Astrocyte of the cerebellum (primary cell): ENCODE results near the gene ANGPT4.

ENCODE experiments used
- DNase-seq: peaks from one replicate; pipeline ENCODE4 v3.0.0-alpha.2; 2011; ENCODE audit warnings: low read depth
- H3K4me3 ChIP-seq: 2 replicates; pipeline ENCODE4 v1.5.1; 2011; ENCODE audit warnings: mild to moderate bottlenecking, low read depth, low read length, moderate library complexity
- in situ Hi-C: cut with HindIII; loops from 2 replicates; pipeline ENCODE4 v1.10.0; 2017; ENCODE audit warnings: low sequenced_read_pairs
- TF ChIP-seq, protein P1 (sequence below): IDR thresholded peaks from 2 replicates; pipeline ENCODE4 v1.5.1; 2012; ENCODE audit warnings: low read length, low read depth, moderate library complexity, mild to moderate bottlenecking; ENCODE audit errors: missing control alignments

Gene ANGPT4

GRCh38 chr20:910870-911770 lies 5.0 kb downstream of the ANGPT4 start:
- in situ Hi-C loops = no loop called here
- H3K4me3 ChIP-seq = no peak overlapping the region
- no peak for DNase-seq
- TF ChIP-seq, protein P1, sequence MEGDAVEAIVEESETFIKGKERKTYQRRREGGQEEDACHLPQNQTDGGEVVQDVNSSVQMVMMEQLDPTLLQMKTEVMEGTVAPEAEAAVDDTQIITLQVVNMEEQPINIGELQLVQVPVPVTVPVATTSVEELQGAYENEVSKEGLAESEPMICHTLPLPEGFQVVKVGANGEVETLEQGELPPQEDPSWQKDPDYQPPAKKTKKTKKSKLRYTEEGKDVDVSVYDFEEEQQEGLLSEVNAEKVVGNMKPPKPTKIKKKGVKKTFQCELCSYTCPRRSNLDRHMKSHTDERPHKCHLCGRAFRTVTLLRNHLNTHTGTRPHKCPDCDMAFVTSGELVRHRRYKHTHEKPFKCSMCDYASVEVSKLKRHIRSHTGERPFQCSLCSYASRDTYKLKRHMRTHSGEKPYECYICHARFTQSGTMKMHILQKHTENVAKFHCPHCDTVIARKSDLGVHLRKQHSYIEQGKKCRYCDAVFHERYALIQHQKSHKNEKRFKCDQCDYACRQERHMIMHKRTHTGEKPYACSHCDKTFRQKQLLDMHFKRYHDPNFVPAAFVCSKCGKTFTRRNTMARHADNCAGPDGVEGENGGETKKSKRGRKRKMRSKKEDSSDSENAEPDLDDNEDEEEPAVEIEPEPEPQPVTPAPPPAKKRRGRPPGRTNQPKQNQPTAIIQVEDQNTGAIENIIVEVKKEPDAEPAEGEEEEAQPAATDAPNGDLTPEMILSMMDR = no peak

- in situ Hi-C loops = no loop called here
- no peak for DNase-seq
- H3K4me3 ChIP-seq = no peak overlapping the region
- TF ChIP-seq, protein P1 = no peak
Measured at GRCh38 chr20:910132-910869, 5.8 kb downstream of the ANGPT4 start.

DNA sequence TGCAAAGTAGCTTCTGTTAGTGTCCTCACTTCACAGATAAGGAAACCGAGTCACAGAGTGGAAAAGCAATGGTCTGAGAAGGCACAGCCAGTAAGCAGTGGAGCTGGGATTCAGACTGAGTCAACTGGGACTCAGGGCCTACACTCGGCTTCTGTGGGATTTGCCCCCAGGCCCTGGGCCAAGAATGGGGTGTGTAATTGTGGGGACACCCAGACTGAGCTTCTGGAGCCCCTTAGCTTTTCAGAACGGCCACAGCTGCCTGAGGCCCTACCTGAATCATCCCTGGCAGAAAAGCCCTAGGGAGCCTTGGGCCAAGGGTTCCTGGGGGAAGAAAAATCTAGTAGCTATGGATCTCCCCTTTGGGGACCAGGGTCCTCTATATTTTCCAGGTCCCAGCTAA lies 6.5 kb downstream of the ANGPT4 start:
- DNase-seq = no peak
- in situ Hi-C loops = no loop called here
- no peak overlapping the region for H3K4me3 ChIP-seq
- TF ChIP-seq, protein P1 = no peak

- no peak for DNase-seq
- TF ChIP-seq, protein P1 = no peak
- in situ Hi-C loops = no loop called here
- no peak overlapping the region for H3K4me3 ChIP-seq
Measured at GRCh38 chr20:906703-907270, 9.3 kb downstream of the ANGPT4 start.

DNA sequence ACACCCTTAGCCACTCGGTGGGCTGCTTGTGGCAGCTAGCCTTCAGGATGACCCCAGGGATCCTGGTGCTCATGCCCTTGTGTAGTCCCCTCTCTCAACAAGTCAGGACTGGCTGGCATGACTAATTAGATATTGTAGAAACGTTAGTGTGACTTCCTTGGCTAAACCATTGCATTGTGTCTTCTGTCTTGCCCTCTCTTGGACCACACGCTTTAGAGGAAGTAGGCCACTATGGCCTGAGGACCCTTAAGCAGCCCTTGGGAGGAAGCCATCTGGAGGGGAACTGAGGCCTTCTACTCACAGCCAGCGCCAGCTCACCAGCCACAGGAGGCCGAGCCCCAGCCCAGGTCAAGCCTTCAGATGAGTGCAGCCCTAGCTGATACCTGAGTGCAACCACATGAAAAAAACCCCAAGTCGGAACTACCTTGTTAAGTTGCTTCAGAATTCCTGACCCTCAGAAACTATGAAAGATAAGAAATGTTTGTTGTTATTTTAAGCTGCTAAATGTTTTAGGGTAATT lies 10.1 kb downstream of the ANGPT4 start:
- TF ChIP-seq, protein P1 = no peak
- H3K4me3 ChIP-seq = no peak overlapping the region
- in situ Hi-C loops = no loop called here
- no peak for DNase-seq

GRCh38 chr20:905396-905961 lies 10.7 kb downstream of the ANGPT4 start:
- TF ChIP-seq, protein P1 = no peak
- no peak overlapping the region for H3K4me3 ChIP-seq
- no peak for DNase-seq
- in situ Hi-C loops = no loop called here
